Measurements from ENCODE around the gene TNFSF11. TPM values are rescaled to one million over a fixed set of nuclear protein-coding genes. Genes with fewer than 3 reads are reported as not detected.

TNFSF11 gene
- total RNA-seq, 1 donor from 2014 or later: under 0.01 TPM

DNA sequence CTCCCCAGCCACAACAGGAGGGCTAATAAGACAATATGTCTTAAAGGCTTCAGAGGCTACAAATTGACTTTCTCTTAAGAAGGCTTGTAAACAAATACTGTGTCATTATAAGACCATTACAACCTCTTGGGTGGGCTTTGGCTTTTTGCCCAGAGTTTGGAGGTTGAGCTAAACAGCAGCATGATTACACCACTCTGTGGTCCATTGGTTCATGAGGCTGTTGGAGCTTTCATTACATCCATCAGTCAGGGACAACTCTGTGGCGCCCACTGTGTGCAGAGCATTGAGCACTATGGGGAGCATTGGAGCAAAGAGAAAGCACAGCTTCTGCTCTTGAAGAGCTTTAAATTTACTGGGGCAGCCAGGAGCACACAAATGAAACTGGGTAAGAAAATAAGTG lies 75.9 kb downstream of the TNFSF11 start:
- Histone ChIP-seq H3K9me3 (ENCODE audit: control insufficient read depth in 3 of 3, low read length in 3 of 3) (no peaks in the 10 kb centered on the region), H3K36me3 (ENCODE audit: control insufficient read depth in 3 of 3, insufficient read depth in 3 of 3, low read length in 3 of 3) (no peaks in the 10 kb centered on the region), H3K4me3 (ENCODE audit: low read length in 3 of 3) (no peak overlapping the region), H3K27ac (ENCODE audit: low read depth, low read length) (no peak overlapping the region), H3K4me1 (ENCODE audit: control insufficient read depth in 3 of 3, insufficient read depth in 3 of 3, low read length in 3 of 3) (no peaks in the 10 kb centered on the region), H3K9ac (ENCODE audit: low read depth in 1 of 3, low read length in 3 of 3) (no peak overlapping the region), H3K27me3 (ENCODE audit: control insufficient read depth in 3 of 3, insufficient read depth in 3 of 3, low read length in 3 of 3) (no peaks in the 10 kb centered on the region)

DNA sequence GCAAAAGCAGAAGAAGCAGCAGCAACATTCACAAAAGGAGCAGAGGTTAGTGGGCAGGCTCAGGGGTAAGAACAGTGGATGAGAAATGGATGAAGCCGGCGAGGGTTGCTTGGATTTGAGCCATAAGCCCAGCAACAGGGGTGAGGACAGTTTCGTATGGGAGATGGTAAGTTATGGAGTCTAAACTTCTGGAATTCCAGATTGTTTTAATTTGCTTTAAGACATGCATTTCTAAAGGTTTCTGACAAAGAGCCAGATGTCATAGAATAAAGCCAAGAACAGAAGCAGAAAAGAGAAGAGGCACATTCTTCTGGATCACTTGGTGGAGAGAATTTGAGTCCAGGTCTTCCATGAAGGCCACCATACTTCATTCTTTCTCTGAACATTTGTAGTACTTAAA lies 76.6 kb downstream of the TNFSF11 start:
- no peaks in the 10 kb centered on the region for H3K36me3 ChIP-seq (ENCODE audit: control insufficient read depth in 3 of 3, insufficient read depth in 3 of 3, low read length in 3 of 3)
- peaks cover 0 to 2% (median under 1%) of the 10 kb centered on the region in 3 donors for H3K27me3 ChIP-seq (ENCODE audit: control insufficient read depth in 3 of 3, insufficient read depth in 3 of 3, low read length in 3 of 3)
- no peak overlapping the region for H3K27ac ChIP-seq (ENCODE audit: low read depth, low read length)
- no peaks in the 10 kb centered on the region for H3K9me3 ChIP-seq (ENCODE audit: control insufficient read depth in 3 of 3, low read length in 3 of 3)
- no peak overlapping the region for H3K4me3 ChIP-seq (ENCODE audit: low read length in 3 of 3)
- no peak overlapping the region for H3K9ac ChIP-seq (ENCODE audit: low read depth in 1 of 3, low read length in 3 of 3)
- H3K4me1 ChIP-seq (ENCODE audit: control insufficient read depth in 3 of 3, insufficient read depth in 3 of 3, low read length in 3 of 3): no peaks in the 10 kb centered on the region

DNA sequence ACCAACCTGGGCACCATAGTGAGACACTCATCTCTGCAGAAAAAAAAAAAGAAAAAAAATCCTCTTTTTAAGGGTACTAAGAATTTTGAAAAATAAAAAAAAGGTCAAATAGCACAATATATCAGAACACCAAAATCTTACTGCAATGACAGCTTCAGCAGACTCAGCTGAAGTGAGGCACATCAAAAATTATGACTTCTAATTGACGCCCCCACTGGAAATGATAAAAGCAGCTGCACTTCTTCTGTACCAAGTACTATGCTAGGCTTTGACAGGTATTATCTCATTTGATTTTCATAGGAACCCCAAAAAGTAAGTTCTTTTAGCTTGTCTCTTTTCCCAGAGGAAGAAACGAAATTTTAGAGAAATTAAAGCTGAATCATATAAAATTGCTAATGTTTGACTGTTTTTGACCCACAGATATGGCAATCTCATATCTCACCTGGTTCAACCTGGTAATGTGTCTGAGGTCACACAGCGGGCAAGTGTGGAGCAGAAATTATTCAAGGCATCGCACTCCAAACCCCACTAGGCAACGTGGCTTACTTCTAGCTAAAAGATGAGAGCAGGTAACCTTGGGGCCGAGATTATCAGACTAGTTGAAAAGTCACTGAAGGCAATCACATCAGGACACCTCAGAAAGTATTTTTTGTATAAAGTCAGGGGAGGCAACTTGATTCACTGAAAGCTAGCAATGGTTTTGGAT lies 78.1 kb downstream of the TNFSF11 start:
- no peaks in the 10 kb centered on the region for H3K4me1 ChIP-seq (ENCODE audit: control insufficient read depth in 3 of 3, insufficient read depth in 3 of 3, low read length in 3 of 3)
- H3K9ac ChIP-seq (ENCODE audit: low read depth in 1 of 3, low read length in 3 of 3): no peak overlapping the region
- H3K4me3 ChIP-seq (ENCODE audit: low read length in 3 of 3): no peak overlapping the region
- no peaks in the 10 kb centered on the region for H3K9me3 ChIP-seq (ENCODE audit: control insufficient read depth in 3 of 3, low read length in 3 of 3)
- no peak overlapping the region for H3K27ac ChIP-seq (ENCODE audit: low read depth, low read length)
- peaks cover 0 to 7% (median 7%) of the 10 kb centered on the region in 3 donors for H3K27me3 ChIP-seq (ENCODE audit: control insufficient read depth in 3 of 3, insufficient read depth in 3 of 3, low read length in 3 of 3)
- no peaks in the 10 kb centered on the region for H3K36me3 ChIP-seq (ENCODE audit: control insufficient read depth in 3 of 3, insufficient read depth in 3 of 3, low read length in 3 of 3)

DNA sequence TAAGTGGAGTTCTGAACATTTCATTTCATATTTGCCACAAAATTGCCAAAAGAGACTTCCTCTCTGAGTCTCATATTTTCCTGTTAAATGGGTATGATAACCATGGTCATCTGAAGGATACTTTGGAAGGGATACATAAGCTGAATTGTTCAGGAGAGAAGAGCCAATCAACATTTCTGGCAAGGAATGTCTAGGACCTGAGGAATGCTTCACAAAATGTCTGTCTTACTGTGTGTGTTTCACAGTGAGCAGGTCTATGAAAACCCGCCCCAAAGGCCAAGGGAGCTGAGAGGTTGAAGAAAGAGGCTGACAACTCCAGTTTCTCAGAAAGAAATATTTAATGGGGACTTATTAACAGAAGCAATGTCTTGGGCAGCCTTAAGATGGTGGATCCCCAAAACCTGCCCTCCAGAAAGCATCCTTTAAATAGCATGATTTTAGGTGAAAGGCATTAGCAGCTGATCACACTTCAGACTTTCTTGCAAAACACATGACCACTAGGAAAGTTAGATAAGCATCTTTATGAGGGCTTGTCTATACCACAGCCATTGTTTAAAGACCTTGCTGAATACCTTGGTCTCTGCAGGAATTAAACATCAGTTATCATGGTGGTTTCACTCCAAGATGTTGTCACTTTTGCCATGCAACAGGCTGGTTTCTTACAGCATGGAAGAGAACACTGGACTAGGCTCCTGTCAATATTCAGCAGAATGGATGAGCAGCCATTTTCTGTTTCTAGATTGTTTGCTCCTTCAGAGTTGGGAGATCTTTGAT lies 78.9 kb downstream of the TNFSF11 start:
- no peaks in the 10 kb centered on the region for H3K9me3 ChIP-seq (ENCODE audit: control insufficient read depth in 3 of 3, low read length in 3 of 3)
- no peak overlapping the region for H3K9ac ChIP-seq (ENCODE audit: low read depth in 1 of 3, low read length in 3 of 3)
- H3K4me3 ChIP-seq (ENCODE audit: low read length in 3 of 3): no peak overlapping the region
- no peaks in the 10 kb centered on the region for H3K36me3 ChIP-seq (ENCODE audit: control insufficient read depth in 3 of 3, insufficient read depth in 3 of 3, low read length in 3 of 3)
- H3K4me1 ChIP-seq (ENCODE audit: control insufficient read depth in 3 of 3, insufficient read depth in 3 of 3, low read length in 3 of 3): no peaks in the 10 kb centered on the region
- peaks cover 0 to 9% (median 7%) of the 10 kb centered on the region in 3 donors for H3K27me3 ChIP-seq (ENCODE audit: control insufficient read depth in 3 of 3, insufficient read depth in 3 of 3, low read length in 3 of 3)
- no peak overlapping the region for H3K27ac ChIP-seq (ENCODE audit: low read depth, low read length)

DNA sequence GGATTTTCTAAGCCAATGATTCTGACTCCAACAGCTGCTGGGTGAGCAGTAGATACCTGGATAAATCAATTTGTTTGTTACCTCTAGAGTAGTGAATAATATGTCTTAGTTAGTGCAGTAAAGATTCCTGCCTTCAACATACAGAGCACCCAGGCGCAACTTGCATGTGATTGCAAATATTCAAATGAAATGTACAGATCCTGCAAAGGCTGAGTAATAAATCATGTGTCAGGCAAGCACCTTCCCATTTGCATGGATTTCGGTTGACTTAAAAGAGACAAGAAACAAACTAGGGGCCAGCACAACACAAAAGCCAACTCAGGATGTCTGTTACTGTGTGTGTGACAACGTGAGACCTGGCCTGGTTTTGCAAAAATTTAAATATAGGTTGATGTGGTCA lies 79.7 kb downstream of the TNFSF11 start:
- no peaks in the 10 kb centered on the region for H3K4me1 ChIP-seq (ENCODE audit: control insufficient read depth in 3 of 3, insufficient read depth in 3 of 3, low read length in 3 of 3)
- H3K36me3 ChIP-seq (ENCODE audit: control insufficient read depth in 3 of 3, insufficient read depth in 3 of 3, low read length in 3 of 3): no peaks in the 10 kb centered on the region
- no peak overlapping the region for H3K4me3 ChIP-seq (ENCODE audit: low read length in 3 of 3)
- no peaks in the 10 kb centered on the region for H3K9me3 ChIP-seq (ENCODE audit: control insufficient read depth in 3 of 3, low read length in 3 of 3)
- no peak overlapping the region for H3K9ac ChIP-seq (ENCODE audit: low read depth in 1 of 3, low read length in 3 of 3)
- peaks cover 0 to 12% (median 7%) of the 10 kb centered on the region in 3 donors for H3K27me3 ChIP-seq (ENCODE audit: control insufficient read depth in 3 of 3, insufficient read depth in 3 of 3, low read length in 3 of 3)
- H3K27ac ChIP-seq (ENCODE audit: low read depth, low read length): no peak overlapping the region

DNA sequence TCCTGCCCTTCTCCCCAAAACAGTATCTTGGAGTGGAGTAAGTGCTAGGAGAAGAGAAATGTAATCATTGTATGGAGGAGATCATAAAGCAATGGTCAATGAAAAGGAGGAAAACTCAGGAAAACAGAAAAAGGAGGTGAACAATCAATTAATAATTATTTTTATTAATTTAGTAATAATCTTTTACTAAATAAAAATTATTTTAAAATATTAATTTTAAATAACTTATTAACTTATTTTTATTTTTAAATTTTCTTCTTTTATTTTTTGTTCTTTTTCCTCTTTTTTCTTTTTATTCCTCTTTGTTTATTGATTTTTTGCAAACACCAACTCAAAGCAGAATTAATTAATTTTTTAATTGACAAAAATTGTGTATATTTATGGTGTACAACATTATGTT lies 80.3 kb downstream of the TNFSF11 start:
- H3K9ac ChIP-seq (ENCODE audit: low read depth in 1 of 3, low read length in 3 of 3): no peak overlapping the region

DNA sequence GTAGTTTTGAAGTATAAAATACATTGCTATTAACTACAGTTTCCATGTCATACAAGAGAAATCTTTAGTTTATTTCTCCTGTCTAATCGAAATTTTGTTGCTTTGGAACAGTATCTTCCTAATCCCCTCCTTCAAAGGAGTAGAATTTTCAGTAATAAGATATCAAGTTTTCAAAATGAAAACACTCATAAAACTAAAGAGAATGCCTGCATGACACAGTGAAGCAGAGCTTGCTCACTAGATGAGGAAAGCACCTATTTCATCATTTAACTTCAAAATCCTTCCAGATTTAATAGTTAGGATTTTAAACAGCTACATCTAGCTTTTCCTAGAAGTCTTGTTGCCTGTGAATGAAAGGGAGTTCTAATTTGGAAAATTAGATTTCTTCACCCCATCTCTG lies 80.8 kb downstream of the TNFSF11 start:
- no peak overlapping the region for H3K27ac ChIP-seq (ENCODE audit: low read depth, low read length)
- no peak overlapping the region for H3K9ac ChIP-seq (ENCODE audit: low read depth in 1 of 3, low read length in 3 of 3)
- no peaks in the 10 kb centered on the region for H3K4me1 ChIP-seq (ENCODE audit: control insufficient read depth in 3 of 3, insufficient read depth in 3 of 3, low read length in 3 of 3)
- no peaks in the 10 kb centered on the region for H3K36me3 ChIP-seq (ENCODE audit: control insufficient read depth in 3 of 3, insufficient read depth in 3 of 3, low read length in 3 of 3)
- no peaks in the 10 kb centered on the region for H3K9me3 ChIP-seq (ENCODE audit: control insufficient read depth in 3 of 3, low read length in 3 of 3)
- H3K4me3 ChIP-seq (ENCODE audit: low read length in 3 of 3): no peak overlapping the region
- peaks cover 0 to 12% (median 7%) of the 10 kb centered on the region in 3 donors for H3K27me3 ChIP-seq (ENCODE audit: control insufficient read depth in 3 of 3, insufficient read depth in 3 of 3, low read length in 3 of 3)

More for the DNA sequence above, 80.3 kb downstream of the TNFSF11 start:
- no peaks in the 10 kb centered on the region for H3K9me3 ChIP-seq (ENCODE audit: control insufficient read depth in 3 of 3, low read length in 3 of 3)
- H3K27ac ChIP-seq (ENCODE audit: low read depth, low read length): no peak overlapping the region
- H3K27me3 ChIP-seq (ENCODE audit: control insufficient read depth in 3 of 3, insufficient read depth in 3 of 3, low read length in 3 of 3): peaks cover 0 to 12% (median 7%) of the 10 kb centered on the region in 3 donors
- H3K36me3 ChIP-seq (ENCODE audit: control insufficient read depth in 3 of 3, insufficient read depth in 3 of 3, low read length in 3 of 3): no peaks in the 10 kb centered on the region
- H3K4me3 ChIP-seq (ENCODE audit: low read length in 3 of 3): no peak overlapping the region
- no peaks in the 10 kb centered on the region for H3K4me1 ChIP-seq (ENCODE audit: control insufficient read depth in 3 of 3, insufficient read depth in 3 of 3, low read length in 3 of 3)

DNA sequence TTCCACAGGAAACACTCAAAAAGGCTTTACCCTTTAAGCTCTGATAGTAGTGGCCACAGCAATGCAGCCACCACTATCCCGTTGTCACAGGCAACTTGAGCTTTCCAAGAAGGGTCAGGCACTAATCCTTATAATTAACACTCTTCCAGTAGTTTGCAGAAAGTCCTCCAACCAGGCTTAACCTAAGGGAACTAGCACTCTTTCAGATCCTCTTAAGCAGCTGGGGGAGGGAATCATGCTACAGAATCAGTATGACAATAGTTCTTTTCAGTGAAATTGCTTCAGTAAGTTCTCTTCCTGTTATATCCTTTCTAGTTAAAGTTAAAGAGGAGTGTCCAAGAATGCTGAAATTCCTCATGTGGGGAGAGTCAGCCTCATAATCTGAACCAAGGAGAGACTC lies 82.2 kb downstream of the TNFSF11 start:
- Histone ChIP-seq H3K27me3 (ENCODE audit: control insufficient read depth in 3 of 3, insufficient read depth in 3 of 3, low read length in 3 of 3) (peaks cover 0 to 12% (median 7%) of the 10 kb centered on the region in 3 donors), H3K9ac (ENCODE audit: low read depth in 1 of 3, low read length in 3 of 3) (no peak overlapping the region), H3K9me3 (ENCODE audit: control insufficient read depth in 3 of 3, low read length in 3 of 3) (no peaks in the 10 kb centered on the region), H3K36me3 (ENCODE audit: control insufficient read depth in 3 of 3, insufficient read depth in 3 of 3, low read length in 3 of 3) (no peaks in the 10 kb centered on the region), H3K27ac (ENCODE audit: low read depth, low read length) (no peak overlapping the region), H3K4me3 (ENCODE audit: low read length in 3 of 3) (no peak overlapping the region), H3K4me1 (ENCODE audit: control insufficient read depth in 3 of 3, insufficient read depth in 3 of 3, low read length in 3 of 3) (no peaks in the 10 kb centered on the region)

DNA sequence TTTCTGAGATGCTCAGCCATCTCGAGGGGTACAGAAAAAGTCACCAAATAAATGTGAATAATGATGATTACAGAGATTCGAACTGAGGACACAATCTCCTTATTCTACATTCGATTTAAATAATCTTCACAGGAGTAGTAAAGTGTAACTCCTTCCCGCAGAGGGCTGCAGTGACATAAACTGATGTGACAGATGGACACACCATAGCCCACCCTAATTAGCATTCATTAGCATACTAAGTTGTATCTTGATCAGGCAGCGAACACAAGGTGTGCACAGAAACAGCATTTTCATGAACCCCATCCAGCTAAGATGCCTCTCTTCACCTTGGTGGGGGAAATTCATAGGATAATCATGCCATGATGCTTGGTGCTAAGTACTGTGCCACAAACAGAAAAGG lies 83.0 kb downstream of the TNFSF11 start:
- H3K27me3 ChIP-seq (ENCODE audit: control insufficient read depth in 3 of 3, insufficient read depth in 3 of 3, low read length in 3 of 3): peaks cover 0 to 12% (median 7%) of the 10 kb centered on the region in 3 donors

More for the DNA sequence above, 83.0 kb downstream of the TNFSF11 start:
- Histone ChIP-seq H3K9ac (ENCODE audit: low read depth in 1 of 3, low read length in 3 of 3) (no peak overlapping the region), H3K27ac (ENCODE audit: low read depth, low read length) (no peak overlapping the region), H3K4me3 (ENCODE audit: low read length in 3 of 3) (no peak overlapping the region), H3K9me3 (ENCODE audit: control insufficient read depth in 3 of 3, low read length in 3 of 3) (no peaks in the 10 kb centered on the region), H3K36me3 (ENCODE audit: control insufficient read depth in 3 of 3, insufficient read depth in 3 of 3, low read length in 3 of 3) (no peaks in the 10 kb centered on the region), H3K4me1 (ENCODE audit: control insufficient read depth in 3 of 3, insufficient read depth in 3 of 3, low read length in 3 of 3) (no peaks in the 10 kb centered on the region)

Measured in skeletal muscle tissue (tissue), 4 donors.